ENCODE data around the gene MYO1B. TPM values are rescaled to one million over a fixed set of nuclear protein-coding genes. Genes with fewer than 3 reads are reported as not detected.
A peak's percentile ranks its signal among the peaks of the same experiment; 100 is the strongest.

The MYO1B gene
- total RNA-seq, 1 donor from 2014 or later = 81.6 TPM

- Mint-ChIP-seq H3K36me3 (peaks cover 13% of the 10 kb centered on the region), H3K9me3 (no peaks in the 10 kb centered on the region), H3K27me3 (ENCODE audit: low read depth) (no peaks in the 10 kb centered on the region), H3K4me3 (no peak overlapping the region), H3K4me1 (peaks cover 21% of the 10 kb centered on the region), H3K27ac (no peak overlapping the region)
- no peak for TF ChIP-seq CTCF (IDR thresholded peaks at IDR 0.05; ENCODE audit: unreplicated experiment)
- no peak for DNase-seq (ENCODE audit: low spot score in 2 of 2, unreplicated experiment in 2 of 2)
Measured at GRCh38 chr2:191276792-191277465, 31.7 kb downstream of the MYO1B start.

- H3K27me3 Mint-ChIP-seq (ENCODE audit: low read depth) = no peaks in the 10 kb centered on the region
- H3K4me1 Mint-ChIP-seq = peaks cover 14% of the 10 kb centered on the region
- no peak overlapping the region for H3K4me3 Mint-ChIP-seq
- TF ChIP-seq CTCF (IDR thresholded peaks at IDR 0.05; ENCODE audit: unreplicated experiment) = no peak
- peak overlapping the region; percentile 64 for H3K27ac Mint-ChIP-seq
- no peak for DNase-seq (ENCODE audit: low spot score in 2 of 2, unreplicated experiment in 2 of 2)
- H3K9me3 Mint-ChIP-seq = no peaks in the 10 kb centered on the region
- H3K36me3 Mint-ChIP-seq = peaks cover 25% of the 10 kb centered on the region
Measured at GRCh38 chr2:191280290-191280689, 35.1 kb downstream of the MYO1B start.

GRCh38 chr2:191280834-191281756 is 35.9 kb downstream of the MYO1B start:
- no peaks in the 10 kb centered on the region for H3K9me3 Mint-ChIP-seq
- H3K27me3 Mint-ChIP-seq (ENCODE audit: low read depth) = no peaks in the 10 kb centered on the region
- TF ChIP-seq CTCF (IDR thresholded peaks at IDR 0.05; ENCODE audit: unreplicated experiment) = no peak
- peaks cover 14% of the 10 kb centered on the region for H3K4me1 Mint-ChIP-seq
- H3K4me3 Mint-ChIP-seq = no peak overlapping the region
- H3K27ac Mint-ChIP-seq = no peak overlapping the region
- H3K36me3 Mint-ChIP-seq = peaks cover 26% of the 10 kb centered on the region
- DNase-seq (ENCODE audit: low spot score in 2 of 2, unreplicated experiment in 2 of 2) = no peak

GRCh38 chr2:191285252-191285651 is 40.0 kb downstream of the MYO1B start:
- Mint-ChIP-seq H3K4me3 (no peak overlapping the region), H3K27me3 (ENCODE audit: low read depth) (no peaks in the 10 kb centered on the region), H3K9me3 (no peaks in the 10 kb centered on the region), H3K4me1 (peaks cover 19% of the 10 kb centered on the region), H3K36me3 (peaks cover 21% of the 10 kb centered on the region), H3K27ac (no peak overlapping the region)
- TF ChIP-seq CTCF (IDR thresholded peaks at IDR 0.05; ENCODE audit: unreplicated experiment) = no peak
- DNase-seq (ENCODE audit: low spot score in 2 of 2, unreplicated experiment in 2 of 2) = no peak

GRCh38 chr2:191287820-191288219 is 42.6 kb downstream of the MYO1B start:
- Mint-ChIP-seq H3K27me3 (ENCODE audit: low read depth) (no peaks in the 10 kb centered on the region), H3K4me1 (peaks cover 15% of the 10 kb centered on the region), H3K9me3 (no peaks in the 10 kb centered on the region), H3K36me3 (peaks cover 16% of the 10 kb centered on the region), H3K27ac (no peak overlapping the region), H3K4me3 (no peak overlapping the region)
- no peak for TF ChIP-seq CTCF (IDR thresholded peaks at IDR 0.05; ENCODE audit: unreplicated experiment)
- no peak for DNase-seq (ENCODE audit: low spot score in 2 of 2, unreplicated experiment in 2 of 2)

Data from mesothelial cell of epicardium (in vitro differentiated cells).